GM23248 (cell line): ENCODE results near the gene SCLT1.

Experiments used
- EZH2 ChIP-seq: fragments of 200-600 bp; sonication (generic); IDR thresholded peaks from 2 replicates; pipeline ENCODE4 v1.6.1; 2018; ENCODE audit warnings: antibody characterized with exemption, mild to moderate bottlenecking; ENCODE audit not compliant: insufficient read depth, poor library complexity, severe bottlenecking
- EZH2phosphoT487 ChIP-seq: fragments of 200-600 bp; sonication (generic); IDR thresholded peaks from 2 replicates; pipeline ENCODE4 v1.6.1; 2018; ENCODE audit warnings: antibody characterized with exemption, moderate library complexity, mild to moderate bottlenecking, low read depth; ENCODE audit not compliant: insufficient read depth

DNA sequence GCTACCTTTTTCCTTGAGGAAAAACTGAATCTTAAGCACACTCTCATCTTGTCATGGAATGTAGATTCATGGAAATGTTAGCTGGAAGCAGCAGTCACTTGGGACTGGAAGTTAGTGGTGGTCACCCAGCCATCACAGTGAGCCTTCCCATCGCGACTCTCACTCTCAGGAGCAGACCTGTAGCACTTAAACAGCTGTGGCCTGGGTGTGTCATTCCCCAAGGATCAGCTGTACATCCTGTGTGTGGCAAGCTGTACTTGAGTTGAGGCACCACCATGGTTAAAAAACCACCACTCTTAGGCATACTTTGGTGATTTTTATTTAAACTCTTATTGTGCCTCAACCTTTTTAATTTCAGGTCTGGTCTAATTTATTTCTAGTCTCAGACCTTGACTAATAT lies 237.1 kb downstream of the SCLT1 start:
- TF ChIP-seq EZH2 (no peak), EZH2phosphoT487 (no peak)
